WERI-Rb-1 (cell line): ENCODE measurements around the gene SPRY4.
"Not testable (repeated sequence)": the region's sequence is repeated elsewhere in the genome, so short reads cannot be mapped to it uniquely, and the experiment has no call there.

ENCODE experiments used
- DNase-seq: peaks from one replicate; pipeline ENCODE4 v3.0.0-alpha.2; 2020
- H3K27ac ChIP-seq: fragments of 250-450 bp; sonication (Bioruptor Pico); 2 replicates; pipeline ENCODE4 v1.5.1; 2020; ENCODE audit warnings: mild to moderate bottlenecking, moderate library complexity
- H3K27me3 ChIP-seq: fragments of 250-450 bp; sonication (Bioruptor Pico); 2 replicates; pipeline ENCODE4 v1.5.1; 2021; ENCODE audit warnings: mild to moderate bottlenecking, low read depth, moderate library complexity; ENCODE audit not compliant: insufficient read depth, severe bottlenecking
- H3K36me3 ChIP-seq: fragments of 250-450 bp; sonication (Bioruptor Pico); 2 replicates; pipeline ENCODE4 v1.5.1; 2020; ENCODE audit warnings: mild to moderate bottlenecking, moderate library complexity
- H3K4me3 ChIP-seq: 2 replicates; pipeline ENCODE4 v1.5.1; 2011; ENCODE audit warnings: low read depth, mild to moderate bottlenecking, control low read depth, low read length
- H3K9me3 ChIP-seq: fragments of 250-450 bp; sonication (Bioruptor Pico); 2 replicates; pipeline ENCODE4 v1.5.1; 2021; ENCODE audit warnings: mild to moderate bottlenecking, moderate library complexity; ENCODE audit not compliant: severe bottlenecking
- TF ChIP-seq, protein P1 (sequence below): IDR thresholded peaks from 2 replicates; pipeline ENCODE4 v1.5.1; 2011; ENCODE audit warnings: low read depth, mild to moderate bottlenecking, control low read depth, inconsistent platforms, low read length

SPRY4 gene

DNA sequence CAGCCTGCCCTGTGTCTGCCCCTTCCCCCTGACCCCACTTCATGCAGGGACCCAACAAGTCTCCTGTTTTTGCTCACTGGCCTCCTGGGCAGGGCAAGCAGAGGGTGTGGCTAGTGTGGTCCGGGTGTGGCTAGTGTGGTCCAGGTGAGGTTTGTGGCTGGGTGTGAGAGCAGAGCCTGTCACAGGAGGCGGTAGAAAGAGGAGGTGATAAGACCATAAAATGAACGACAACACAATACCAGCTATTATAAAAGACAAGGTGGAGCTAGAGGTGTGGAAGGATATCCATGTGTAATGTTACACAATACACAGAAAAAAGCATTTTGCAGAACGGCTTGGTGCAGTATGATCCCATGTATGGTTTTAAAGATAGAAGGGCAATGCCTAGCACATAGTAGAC lies 23.3 kb downstream of the SPRY4 start:
- Histone ChIP-seq H3K27me3 (no peaks in the 10 kb centered on the region), H3K9me3 (no peaks in the 10 kb centered on the region), H3K27ac (no peak overlapping the region), H3K4me3 (no peak overlapping the region), H3K36me3 (no peaks in the 10 kb centered on the region)
- TF ChIP-seq, protein P1, sequence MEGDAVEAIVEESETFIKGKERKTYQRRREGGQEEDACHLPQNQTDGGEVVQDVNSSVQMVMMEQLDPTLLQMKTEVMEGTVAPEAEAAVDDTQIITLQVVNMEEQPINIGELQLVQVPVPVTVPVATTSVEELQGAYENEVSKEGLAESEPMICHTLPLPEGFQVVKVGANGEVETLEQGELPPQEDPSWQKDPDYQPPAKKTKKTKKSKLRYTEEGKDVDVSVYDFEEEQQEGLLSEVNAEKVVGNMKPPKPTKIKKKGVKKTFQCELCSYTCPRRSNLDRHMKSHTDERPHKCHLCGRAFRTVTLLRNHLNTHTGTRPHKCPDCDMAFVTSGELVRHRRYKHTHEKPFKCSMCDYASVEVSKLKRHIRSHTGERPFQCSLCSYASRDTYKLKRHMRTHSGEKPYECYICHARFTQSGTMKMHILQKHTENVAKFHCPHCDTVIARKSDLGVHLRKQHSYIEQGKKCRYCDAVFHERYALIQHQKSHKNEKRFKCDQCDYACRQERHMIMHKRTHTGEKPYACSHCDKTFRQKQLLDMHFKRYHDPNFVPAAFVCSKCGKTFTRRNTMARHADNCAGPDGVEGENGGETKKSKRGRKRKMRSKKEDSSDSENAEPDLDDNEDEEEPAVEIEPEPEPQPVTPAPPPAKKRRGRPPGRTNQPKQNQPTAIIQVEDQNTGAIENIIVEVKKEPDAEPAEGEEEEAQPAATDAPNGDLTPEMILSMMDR: no peak
- DNase-seq: no peak

DNA sequence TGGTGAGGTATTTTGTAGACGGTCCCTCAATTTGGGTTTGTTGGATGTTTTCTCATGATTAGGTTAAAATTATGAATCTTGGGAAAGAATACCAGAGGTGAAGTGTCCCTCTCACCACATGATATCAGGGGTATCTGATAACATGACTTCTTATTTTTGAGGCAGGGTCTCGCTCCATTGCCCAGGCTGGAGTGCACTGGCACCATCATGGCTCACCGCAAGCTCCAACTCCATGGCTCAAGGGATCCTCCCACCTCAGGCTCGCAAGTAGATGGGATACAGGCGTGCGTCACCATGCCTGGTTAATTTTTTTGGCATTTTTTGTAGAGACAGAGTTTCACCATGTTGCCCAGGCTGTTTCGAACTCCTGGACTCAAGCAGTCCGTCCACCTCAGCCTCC lies 24.1 kb downstream of the SPRY4 start:
- Histone ChIP-seq H3K4me3 (no peak overlapping the region), H3K27ac (no peak overlapping the region), H3K27me3 (no peaks in the 10 kb centered on the region), H3K9me3 (no peaks in the 10 kb centered on the region), H3K36me3 (no peaks in the 10 kb centered on the region)
- DNase-seq: no peak
- TF ChIP-seq, protein P1: no peak

DNA sequence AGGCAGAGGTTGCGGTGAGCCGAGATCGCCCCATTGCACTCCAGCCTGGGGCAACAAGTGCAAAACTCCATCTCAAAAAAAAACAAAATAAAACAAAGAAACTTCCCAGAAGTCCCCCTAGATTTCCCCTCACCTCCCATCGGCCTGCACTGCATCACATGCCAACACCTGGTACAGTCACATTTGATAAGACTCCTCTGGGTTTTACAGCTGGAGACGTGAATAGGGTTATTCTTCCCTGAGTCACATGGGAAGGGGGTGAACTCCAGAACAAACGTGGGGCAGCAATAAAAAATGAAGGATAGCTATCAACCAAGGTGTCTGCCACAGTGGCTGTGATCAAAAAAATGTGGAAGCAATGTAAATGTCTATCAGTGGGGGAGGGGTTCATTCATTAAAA lies 26.0 kb downstream of the SPRY4 start:
- no peak for DNase-seq
- TF ChIP-seq, protein P1: no peak
- Histone ChIP-seq H3K9me3 (no peaks in the 10 kb centered on the region), H3K36me3 (no peaks in the 10 kb centered on the region), H3K27ac (no peak overlapping the region), H3K27me3 (no peaks in the 10 kb centered on the region), H3K4me3 (no peak overlapping the region)

DNA sequence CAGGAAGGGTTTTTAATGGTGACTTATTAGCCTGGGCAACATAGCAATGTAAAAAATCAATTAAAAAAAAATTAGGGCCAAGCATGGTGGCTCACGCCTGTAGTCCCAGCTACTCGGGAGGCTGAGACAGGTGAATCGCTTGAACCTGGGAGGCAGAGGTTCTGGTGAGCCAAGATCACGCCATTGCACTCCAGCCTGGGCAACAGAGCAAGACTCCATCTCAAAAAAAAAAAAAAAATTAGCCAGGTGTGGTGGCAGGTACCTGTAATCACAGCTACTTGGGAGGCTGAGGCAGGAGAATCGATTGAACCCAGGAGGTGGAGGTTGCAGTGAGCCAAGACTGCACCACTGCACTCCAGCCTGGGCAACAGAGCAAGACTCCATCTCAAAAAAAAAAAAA lies 27.0 kb downstream of the SPRY4 start:
- not testable (repeated sequence) for H3K27ac ChIP-seq, H3K27me3 ChIP-seq, H3K9me3 ChIP-seq, DNase-seq, H3K36me3 ChIP-seq, H3K4me3 ChIP-seq

DNA sequence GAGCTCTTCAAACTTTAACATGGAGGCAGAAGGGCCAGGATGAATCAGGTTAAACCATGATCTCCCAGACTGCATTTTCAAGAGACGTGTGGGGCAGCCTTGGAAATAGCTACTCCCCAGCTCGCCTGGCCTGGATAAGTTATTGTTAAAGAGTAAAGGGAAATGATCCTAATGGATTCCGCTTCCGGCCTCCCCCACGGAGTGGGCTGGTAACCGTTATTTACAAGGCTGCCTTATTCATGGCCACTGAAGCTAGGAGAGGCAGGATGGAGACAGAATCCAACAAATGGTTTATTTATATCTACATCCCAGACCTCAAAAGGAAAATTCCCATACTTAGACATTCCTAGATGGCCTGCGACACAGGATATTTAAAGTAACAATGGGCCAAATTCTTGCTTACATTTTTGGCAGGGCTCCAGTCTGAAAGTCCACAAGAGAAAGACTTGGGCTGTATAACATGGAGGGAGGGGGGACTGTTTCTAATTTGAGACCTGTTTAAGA lies 27.9 kb downstream of the SPRY4 start:
- no peak for DNase-seq
- H3K36me3 ChIP-seq: no peaks in the 10 kb centered on the region; the same call in 1 of the 2 replicates
- H3K27ac ChIP-seq: no peak overlapping the region
- peaks cover 2% of the 10 kb centered on the region for H3K9me3 ChIP-seq
- TF ChIP-seq, protein P1: no peak
- no peak overlapping the region for H3K4me3 ChIP-seq
- H3K27me3 ChIP-seq: no peaks in the 10 kb centered on the region

DNA sequence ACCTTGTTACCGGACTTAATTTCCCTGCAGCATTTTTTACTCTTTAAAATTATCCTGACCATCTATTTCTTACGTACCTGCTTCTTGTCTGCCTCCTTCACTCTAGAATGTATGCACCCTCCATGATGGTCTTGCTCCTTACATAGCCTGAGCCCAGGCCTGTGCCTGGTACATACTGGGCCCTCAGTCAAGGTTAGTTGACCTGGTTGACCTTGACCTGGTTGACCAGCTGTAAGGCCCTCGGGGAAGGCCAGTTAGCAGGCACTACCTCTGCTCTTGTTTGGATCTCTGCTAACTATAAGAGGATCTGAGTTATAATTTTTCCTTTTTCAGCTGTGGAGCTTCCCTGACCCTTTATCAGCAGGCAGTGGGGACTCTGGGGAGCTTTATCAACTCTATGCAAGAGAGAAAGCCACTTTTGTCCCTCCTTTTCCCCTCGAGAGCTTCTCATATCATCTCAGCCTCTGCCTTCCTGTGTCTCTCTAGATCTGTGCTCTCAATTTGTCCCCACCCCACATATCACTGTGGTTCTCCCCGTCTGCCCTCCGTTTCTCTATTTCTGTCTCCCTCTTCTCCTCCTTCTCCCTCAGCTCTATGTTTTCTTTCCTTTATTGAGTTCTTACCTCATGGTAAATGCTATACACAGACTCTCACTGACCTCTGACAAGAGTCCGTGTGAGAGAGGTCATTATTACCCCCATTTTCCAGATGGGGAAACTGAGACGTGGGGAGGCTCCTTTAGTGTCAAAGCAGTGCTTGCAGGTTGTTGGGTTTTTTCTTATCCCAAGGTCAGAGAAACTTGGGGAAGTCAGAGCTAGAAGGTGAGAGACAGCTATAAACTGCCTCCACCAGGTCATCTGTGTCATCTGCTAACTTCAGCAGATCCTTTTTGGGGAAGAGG lies 28.6 kb downstream of the SPRY4 start:
- TF ChIP-seq, protein P1: no peak
- Histone ChIP-seq H3K27me3 (no peaks in the 10 kb centered on the region), H3K36me3 (no peaks in the 10 kb centered on the region; the same call in 1 of the 2 replicates), H3K9me3 (peaks cover 2% of the 10 kb centered on the region), H3K4me3 (no peak overlapping the region), H3K27ac (no peak overlapping the region)
- no peak for DNase-seq
